ENCODE results near the gene ALDOC. TPM values are rescaled to one million over a fixed set of nuclear protein-coding genes. Genes with fewer than 3 reads are reported as not detected.

ALDOC gene
- total RNA-seq, 1 donor: 17.6 TPM

DNA sequence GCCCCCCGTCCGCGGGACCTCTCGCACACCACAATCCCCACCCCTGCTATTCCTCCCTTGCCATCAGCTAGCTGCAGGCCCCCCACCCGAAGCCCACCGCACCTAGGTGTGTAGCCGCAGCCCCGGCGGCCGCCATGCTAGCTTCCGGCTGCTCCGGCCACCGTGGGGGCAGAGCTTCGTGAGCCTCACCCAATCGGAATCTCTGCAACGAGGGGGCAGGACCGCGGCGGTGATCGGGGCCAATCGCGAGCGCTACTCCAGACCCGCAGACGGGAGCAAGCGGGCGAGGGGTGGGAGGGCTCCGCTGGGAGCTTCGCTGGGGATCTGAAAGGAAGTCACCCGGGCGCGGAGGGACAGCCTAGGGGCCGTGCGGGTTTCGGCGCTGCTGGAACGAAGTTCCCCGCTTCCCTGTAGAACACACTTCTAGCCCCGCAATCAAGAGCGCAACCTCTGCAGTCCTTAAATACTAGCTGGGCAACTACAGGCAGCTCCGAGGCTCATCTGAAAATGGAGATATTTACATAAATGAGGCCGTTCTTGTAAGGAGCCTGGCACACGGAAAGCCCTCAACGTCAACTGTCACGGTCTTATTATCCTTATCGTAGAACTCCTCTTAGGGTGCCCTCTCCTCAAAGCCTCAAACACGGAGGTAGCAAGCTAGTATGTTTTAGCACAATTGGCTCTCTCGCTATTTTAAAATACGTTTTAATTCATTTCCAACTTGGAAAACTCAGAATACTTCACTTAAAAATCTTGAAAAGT lies 5.2 kb downstream of the ALDOC start, which contains the start of gene PIGS:
PIGS (minus strand) TSS at position 164 of the 762 bp plus-strand sequence; CDS start at position 136, 28 bp downstream.
- peak; percentile 81 for DNase-seq (ENCODE audit: low read depth)
- TF ChIP-seq, protein P1, sequence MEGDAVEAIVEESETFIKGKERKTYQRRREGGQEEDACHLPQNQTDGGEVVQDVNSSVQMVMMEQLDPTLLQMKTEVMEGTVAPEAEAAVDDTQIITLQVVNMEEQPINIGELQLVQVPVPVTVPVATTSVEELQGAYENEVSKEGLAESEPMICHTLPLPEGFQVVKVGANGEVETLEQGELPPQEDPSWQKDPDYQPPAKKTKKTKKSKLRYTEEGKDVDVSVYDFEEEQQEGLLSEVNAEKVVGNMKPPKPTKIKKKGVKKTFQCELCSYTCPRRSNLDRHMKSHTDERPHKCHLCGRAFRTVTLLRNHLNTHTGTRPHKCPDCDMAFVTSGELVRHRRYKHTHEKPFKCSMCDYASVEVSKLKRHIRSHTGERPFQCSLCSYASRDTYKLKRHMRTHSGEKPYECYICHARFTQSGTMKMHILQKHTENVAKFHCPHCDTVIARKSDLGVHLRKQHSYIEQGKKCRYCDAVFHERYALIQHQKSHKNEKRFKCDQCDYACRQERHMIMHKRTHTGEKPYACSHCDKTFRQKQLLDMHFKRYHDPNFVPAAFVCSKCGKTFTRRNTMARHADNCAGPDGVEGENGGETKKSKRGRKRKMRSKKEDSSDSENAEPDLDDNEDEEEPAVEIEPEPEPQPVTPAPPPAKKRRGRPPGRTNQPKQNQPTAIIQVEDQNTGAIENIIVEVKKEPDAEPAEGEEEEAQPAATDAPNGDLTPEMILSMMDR (IDR thresholded peaks at IDR 0.05; ENCODE audit: insufficient read depth, low read length): no peak
- peak within 1 kb of the TSS; percentile 99 for H3K4me3 ChIP-seq (ENCODE audit: low read depth, low read length)

DNA sequence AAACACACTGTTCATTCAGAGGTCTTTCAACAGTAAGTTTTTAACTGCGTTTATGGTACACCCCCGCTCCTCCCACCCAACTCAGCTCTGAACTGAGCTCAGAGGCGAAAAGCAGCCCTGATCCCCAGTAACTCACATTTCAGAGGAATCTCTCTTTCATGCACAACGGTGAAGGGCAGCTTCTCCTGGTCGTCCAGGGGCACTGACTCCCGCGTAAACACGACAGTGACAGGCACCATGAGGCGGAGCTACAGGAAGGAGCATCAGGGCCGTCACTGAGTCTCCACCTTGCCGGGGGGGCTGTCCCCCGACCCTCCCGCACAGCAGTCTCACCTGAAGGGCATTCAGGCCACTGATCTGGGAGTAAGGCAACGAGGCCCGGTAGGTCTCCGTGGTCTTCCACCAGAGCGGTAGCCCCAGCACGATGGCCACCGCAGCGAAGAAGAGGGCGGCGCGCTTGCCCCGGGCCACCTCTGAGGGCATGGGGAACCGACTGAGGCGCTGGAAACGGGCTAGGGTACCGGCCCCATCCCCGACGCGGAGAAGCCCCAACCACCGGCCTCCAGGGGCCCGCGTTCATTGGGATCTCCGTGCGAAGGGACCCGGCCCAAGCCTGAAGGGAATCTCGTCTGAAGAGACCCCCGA lies 5.9 kb downstream of the ALDOC start:
- TF ChIP-seq, protein P1 (IDR thresholded peaks at IDR 0.05; ENCODE audit: insufficient read depth, low read length): no peak
- DNase-seq (ENCODE audit: low read depth): no peak
- peak overlapping the region; percentile 99 for H3K4me3 ChIP-seq (ENCODE audit: low read depth, low read length)

DNA sequence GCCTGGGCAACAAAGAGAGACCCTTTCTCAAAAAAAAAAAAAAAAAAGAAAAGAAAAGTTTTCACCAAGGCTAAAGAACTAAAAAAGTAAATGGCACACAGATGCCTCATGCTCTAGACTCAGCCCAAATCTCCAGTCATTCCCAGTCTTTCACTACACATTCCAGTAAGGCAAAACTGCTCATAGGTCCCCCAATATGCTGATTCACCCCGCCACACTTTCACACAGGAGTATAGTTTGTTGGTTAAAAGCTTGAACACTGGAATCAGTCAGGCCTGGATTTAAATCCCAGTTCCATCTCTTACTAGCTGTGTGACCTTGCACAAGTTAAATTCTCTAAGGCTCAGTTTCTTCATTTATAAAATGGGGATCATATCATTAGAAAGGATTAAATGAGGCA lies 7.2 kb downstream of the ALDOC start:
- DNase-seq (ENCODE audit: low read depth): no peak
- TF ChIP-seq, protein P1 (IDR thresholded peaks at IDR 0.05; ENCODE audit: insufficient read depth, low read length): no peak
- H3K4me3 ChIP-seq (ENCODE audit: low read depth, low read length): no peak overlapping the region

DNA sequence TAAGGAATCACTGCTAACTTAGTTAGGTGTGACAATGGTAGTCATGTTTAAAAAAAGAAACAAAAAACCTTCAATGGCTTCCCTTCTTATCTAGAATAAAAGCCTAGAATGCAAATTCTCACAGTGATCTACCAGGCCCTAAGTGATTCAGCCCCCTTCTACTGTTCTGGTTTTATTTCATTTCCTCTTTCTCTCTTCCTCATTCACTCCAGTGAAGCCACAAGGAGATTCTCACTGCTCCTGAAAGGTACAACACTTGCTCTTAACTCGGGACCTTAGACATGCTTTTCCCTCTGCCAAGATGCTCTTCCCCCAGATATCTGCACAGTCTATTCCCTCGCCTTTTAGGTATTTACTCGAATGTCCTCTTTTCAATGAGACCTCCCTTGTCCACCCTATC lies 9.1 kb downstream of the ALDOC start:
- TF ChIP-seq, protein P1 (IDR thresholded peaks at IDR 0.05; ENCODE audit: insufficient read depth, low read length): no peak
- no peak overlapping the region for H3K4me3 ChIP-seq (ENCODE audit: low read depth, low read length)
- DNase-seq (ENCODE audit: low read depth): no peak

DNA sequence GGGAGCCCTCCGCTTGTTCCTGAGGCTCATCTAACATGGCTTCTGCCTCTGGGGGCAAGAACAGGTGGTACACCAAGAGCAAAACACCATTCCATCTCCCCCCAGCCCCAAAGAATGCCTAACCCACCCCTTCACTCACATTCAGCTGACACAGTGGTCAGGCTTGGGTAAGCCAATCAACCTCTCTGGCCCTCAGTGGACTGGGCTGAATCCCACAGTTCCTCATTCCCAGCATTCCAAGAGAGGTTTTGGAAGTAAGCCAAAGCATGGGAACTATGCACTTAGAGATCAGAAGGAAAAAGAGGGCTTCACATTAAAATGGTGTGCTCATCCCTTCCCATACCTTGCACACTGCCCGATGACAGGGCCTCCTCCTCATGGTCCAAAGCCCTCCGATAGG lies 13.2 kb downstream of the ALDOC start:
- H3K4me3 ChIP-seq (ENCODE audit: low read depth, low read length): no peak overlapping the region
- peak; percentile 55 for DNase-seq (ENCODE audit: low read depth)
- TF ChIP-seq, protein P1 (IDR thresholded peaks at IDR 0.05; ENCODE audit: insufficient read depth, low read length): no peak

DNA sequence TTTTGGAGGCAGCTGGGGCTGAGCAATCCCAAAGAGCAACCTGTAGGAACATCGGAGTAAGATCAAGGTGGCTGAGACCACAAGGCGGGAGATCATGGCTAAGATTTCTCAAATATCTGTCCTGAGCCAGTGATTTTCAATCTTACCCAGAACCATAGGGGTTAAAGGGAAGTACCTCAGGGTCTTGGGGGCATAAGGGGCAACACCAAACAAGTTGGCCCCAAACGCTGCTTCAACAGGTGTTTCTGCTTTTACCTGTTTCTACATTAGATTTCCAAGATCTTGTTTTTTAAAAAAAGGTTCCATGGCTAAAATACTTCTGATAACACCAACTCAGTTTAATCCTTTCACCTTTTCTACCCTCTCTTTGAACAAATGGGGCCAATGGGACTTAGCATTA lies 21.7 kb downstream of the ALDOC start:
- no peak overlapping the region for H3K4me3 ChIP-seq (ENCODE audit: low read depth, low read length)
- TF ChIP-seq, protein P1 (IDR thresholded peaks at IDR 0.05; ENCODE audit: insufficient read depth, low read length): no peak
- DNase-seq (ENCODE audit: low read depth): no peak
